ENCODE measurements around the gene CBARP. TPM values are rescaled to one million over a fixed set of nuclear protein-coding genes. Genes with fewer than 3 reads are reported as not detected.

CBARP gene
- total RNA-seq, 2 experiments from 2014 or later = 0.09 to 0.13 TPM

- Histone ChIP-seq H4K20me1 (ENCODE audit: insufficient read depth, low read length) (no peaks in the 10 kb centered on the region), H3K4me1 (ENCODE audit: insufficient read depth, low read length, poor library complexity, severe bottlenecking) (peaks cover 48% of the 10 kb centered on the region), H3K27ac (ENCODE audit: low read depth, low read length, poor library complexity, severe bottlenecking) (no peak overlapping the region), H3K79me2 (ENCODE audit: insufficient read depth, low read depth, low read length) (peaks cover 22% of the 10 kb centered on the region; the same call in 1 of the 2 replicates), H2AFZ (ENCODE audit: low read length) (no peak overlapping the region), H3K9me2 (ENCODE audit: insufficient read depth, low read length) (no peaks in the 10 kb centered on the region), H3K4me3 (ENCODE audit: low read depth, low read length, poor library complexity, severe bottlenecking) (no peak overlapping the region), H3K36me3 (ENCODE audit: insufficient read depth, low read length) (peaks cover 32% of the 10 kb centered on the region), H3K4me2 (ENCODE audit: low read length) (peak overlapping the region; percentile 84; the same call in 1 of the 2 replicates), H3K9me3 (ENCODE audit: low read length) (no peaks in the 10 kb centered on the region)
- ChIA-PET POLR2A (interaction anchor here (2.9 kb wide), 1 partner anchor 23 kb away, joined by 23 read pairs; the partner anchor contains the start of gene CIRBP), CTCF (ENCODE audit: unreplicated experiment) (interaction anchor here (2.7 kb wide), 1 partner anchor 21 kb away, joined by 24 read pairs; no protein-coding TSS in a partner anchor)
- TF ChIP-seq, protein P1, sequence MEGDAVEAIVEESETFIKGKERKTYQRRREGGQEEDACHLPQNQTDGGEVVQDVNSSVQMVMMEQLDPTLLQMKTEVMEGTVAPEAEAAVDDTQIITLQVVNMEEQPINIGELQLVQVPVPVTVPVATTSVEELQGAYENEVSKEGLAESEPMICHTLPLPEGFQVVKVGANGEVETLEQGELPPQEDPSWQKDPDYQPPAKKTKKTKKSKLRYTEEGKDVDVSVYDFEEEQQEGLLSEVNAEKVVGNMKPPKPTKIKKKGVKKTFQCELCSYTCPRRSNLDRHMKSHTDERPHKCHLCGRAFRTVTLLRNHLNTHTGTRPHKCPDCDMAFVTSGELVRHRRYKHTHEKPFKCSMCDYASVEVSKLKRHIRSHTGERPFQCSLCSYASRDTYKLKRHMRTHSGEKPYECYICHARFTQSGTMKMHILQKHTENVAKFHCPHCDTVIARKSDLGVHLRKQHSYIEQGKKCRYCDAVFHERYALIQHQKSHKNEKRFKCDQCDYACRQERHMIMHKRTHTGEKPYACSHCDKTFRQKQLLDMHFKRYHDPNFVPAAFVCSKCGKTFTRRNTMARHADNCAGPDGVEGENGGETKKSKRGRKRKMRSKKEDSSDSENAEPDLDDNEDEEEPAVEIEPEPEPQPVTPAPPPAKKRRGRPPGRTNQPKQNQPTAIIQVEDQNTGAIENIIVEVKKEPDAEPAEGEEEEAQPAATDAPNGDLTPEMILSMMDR (conservative IDR thresholded peaks at IDR 0.05; ENCODE audit: low read length) = no peak
- TF ChIP-seq EZH2phosphoT487 (IDR thresholded peaks at IDR 0.05; ENCODE audit: borderline replicate concordance, low read depth, low read length) = no peak
- DNase-seq (ENCODE audit: low spot score) = no peak
- BruUV-seq (replicated peaks) = no TSS peak
- intact Hi-C loops (cut with micrococcal nuclease; ENCODE audit: unreplicated experiment) = no loop called here
Measured at GRCh38 chr19:1245494-1246264, 7.9 kb upstream of the CBARP start.

GRCh38 chr19:1244693-1245451 lies 7.1 kb upstream of the CBARP start:
- peak overlapping the region; percentile 63 for H3K27ac ChIP-seq (ENCODE audit: low read depth, low read length, poor library complexity, severe bottlenecking)
- BruUV-seq (replicated peaks) = no TSS peak
- ChIA-PET CTCF (ENCODE audit: unreplicated experiment) (interaction anchor here (0.6 to 2.7 kb wide), 4 partner anchors 21 to 178 kb away, joined by 3 to 24 read pairs (median 10); partner anchors contain the start of genes ARHGAP45 and CIRBP), POLR2A (interaction anchor here (0.9 to 2.9 kb wide), 4 partner anchors 22 to 187 kb away, joined by 3 to 23 read pairs (median 4); partner anchors contain the start of gene CIRBP)
- no peaks in the 10 kb centered on the region for H3K9me2 ChIP-seq (ENCODE audit: insufficient read depth, low read length)
- no peaks in the 10 kb centered on the region for H3K9me3 ChIP-seq (ENCODE audit: low read length)
- peak overlapping the region; percentile 55 for H3K4me3 ChIP-seq (ENCODE audit: low read depth, low read length, poor library complexity, severe bottlenecking)
- no peaks in the 10 kb centered on the region for H4K20me1 ChIP-seq (ENCODE audit: insufficient read depth, low read length)
- H3K4me2 ChIP-seq (ENCODE audit: low read length) = peak overlapping the region; percentile 84
- peaks cover 29% of the 10 kb centered on the region for H3K36me3 ChIP-seq (ENCODE audit: insufficient read depth, low read length)
- no peak for DNase-seq (ENCODE audit: low spot score)
- peaks cover 54% of the 10 kb centered on the region for H3K4me1 ChIP-seq (ENCODE audit: insufficient read depth, low read length, poor library complexity, severe bottlenecking)
- intact Hi-C loops (cut with micrococcal nuclease; ENCODE audit: unreplicated experiment) = loop anchor here (1.0 kb wide), 1 partner anchor 22 kb away; no protein-coding TSS in a partner anchor
- TF ChIP-seq, protein P1 (conservative IDR thresholded peaks at IDR 0.05; ENCODE audit: low read length) = no peak; the same call in 1 of the 2 replicates
- no peak for TF ChIP-seq EZH2phosphoT487 (IDR thresholded peaks at IDR 0.05; ENCODE audit: borderline replicate concordance, low read depth, low read length)
- no peak overlapping the region for H2AFZ ChIP-seq (ENCODE audit: low read length)
- peaks cover 20% of the 10 kb centered on the region; the same call in 1 of the 2 replicates for H3K79me2 ChIP-seq (ENCODE audit: insufficient read depth, low read depth, low read length)

Measured in OCI-LY7 (cell line).